ENCODE measurements around the gene BUB1B. TPM values are rescaled to one million over a fixed set of nuclear protein-coding genes. Genes with fewer than 3 reads are reported as not detected.
A peak's percentile ranks its signal among the peaks of the same experiment; 100 is the strongest.

BUB1B gene
- total and polyA plus RNA-seq, 9 of the 15 experiments (the other 6 are each of a cell fraction or from before 2014, with no cell fraction given) = 28.7 to 113 (median 82.2) TPM

DNA sequence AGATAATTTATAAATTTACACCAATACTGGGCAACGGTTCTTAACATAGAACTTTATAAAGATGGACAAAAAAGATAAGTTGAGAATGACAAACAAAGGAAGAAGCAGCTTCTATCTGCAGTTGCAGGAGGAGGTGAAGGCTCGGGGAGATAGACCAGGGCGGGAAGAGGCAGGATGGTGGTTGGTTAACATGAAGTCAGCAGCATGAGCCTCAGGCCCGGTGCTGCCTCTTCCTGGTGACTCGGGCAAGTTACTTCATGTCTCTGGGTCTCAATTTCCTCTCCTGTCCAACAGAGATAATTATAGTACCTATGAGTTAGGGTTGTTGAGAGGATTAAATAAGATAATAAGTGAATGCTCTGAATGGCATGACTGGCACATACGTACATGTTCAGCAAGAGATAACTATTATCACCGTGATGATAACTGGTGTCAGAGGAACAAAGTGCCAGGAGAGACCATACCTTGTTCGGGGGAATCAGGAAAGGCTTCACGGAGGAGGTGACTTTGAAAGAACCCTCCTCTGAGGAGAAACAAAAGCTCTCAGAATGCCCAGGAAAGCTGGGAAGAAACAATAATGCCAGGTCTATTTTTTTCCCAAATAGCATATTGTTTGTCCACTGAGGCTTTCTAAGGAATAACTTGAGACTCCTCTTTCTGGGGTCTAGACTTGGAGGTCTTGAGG, 82.4 kb downstream of the BUB1B start (continued):
- TF ChIP-seq, protein P1, sequence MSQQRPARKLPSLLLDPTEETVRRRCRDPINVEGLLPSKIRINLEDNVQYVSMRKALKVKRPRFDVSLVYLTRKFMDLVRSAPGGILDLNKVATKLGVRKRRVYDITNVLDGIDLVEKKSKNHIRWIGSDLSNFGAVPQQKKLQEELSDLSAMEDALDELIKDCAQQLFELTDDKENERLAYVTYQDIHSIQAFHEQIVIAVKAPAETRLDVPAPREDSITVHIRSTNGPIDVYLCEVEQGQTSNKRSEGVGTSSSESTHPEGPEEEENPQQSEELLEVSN (IDR thresholded peaks at IDR 0.05; ENCODE audit: borderline replicate concordance in 1 of 2, extremely low read depth in 1 of 2, insufficient read depth in 1 of 2, insufficient read length in 1 of 2, low read depth in 1 of 2, low read length in 1 of 2, poor library complexity in 1 of 2, severe bottlenecking in 1 of 2) = peak; percentile 80 to 94
- TF ChIP-seq TAL1 (IDR thresholded peaks at IDR 0.05) (peak; percentile 51; the same call in 1 of the 2 replicates), L3MBTL2 (IDR thresholded peaks at IDR 0.05) (peak; percentile 72), CBFA2T2 (conservative IDR thresholded peaks at IDR 0.05) (peak; percentile 66), ELF1 (tag; IDR thresholded peaks at IDR 0.05) (no peak), ZC3H8 (IDR thresholded peaks at IDR 0.05) (no peak), SETDB1 (IDR thresholded peaks at IDR 0.05; ENCODE audit: low read length) (no peak), PCBP2 (IDR thresholded peaks at IDR 0.05; ENCODE audit: low read depth, low read length, poor library complexity, severe bottlenecking) (no peak), RAD21 (CRISPR knock-in tag; conservative IDR thresholded peaks at IDR 0.05 in 1 of 2, IDR thresholded peaks at IDR 0.05 in 1 of 2) (peak in 1 of 2 experiments; percentile 12; a peak in 1 of 4 replicates), SREBF2 (CRISPR knock-in tag; IDR thresholded peaks at IDR 0.05) (no peak), ARID1B (IDR thresholded peaks at IDR 0.05) (peak; percentile 69), ZNF785 (CRISPR knock-in tag; IDR thresholded peaks at IDR 0.05) (no peak), NUFIP1 (IDR thresholded peaks at IDR 0.05; ENCODE audit: partially characterized antibody) (no peak), HDAC1 (IDR thresholded peaks at IDR 0.05) (no peak), TRIM28 (IDR thresholded peaks at IDR 0.05) (no peak)
- TF ChIP-seq, protein P2, sequence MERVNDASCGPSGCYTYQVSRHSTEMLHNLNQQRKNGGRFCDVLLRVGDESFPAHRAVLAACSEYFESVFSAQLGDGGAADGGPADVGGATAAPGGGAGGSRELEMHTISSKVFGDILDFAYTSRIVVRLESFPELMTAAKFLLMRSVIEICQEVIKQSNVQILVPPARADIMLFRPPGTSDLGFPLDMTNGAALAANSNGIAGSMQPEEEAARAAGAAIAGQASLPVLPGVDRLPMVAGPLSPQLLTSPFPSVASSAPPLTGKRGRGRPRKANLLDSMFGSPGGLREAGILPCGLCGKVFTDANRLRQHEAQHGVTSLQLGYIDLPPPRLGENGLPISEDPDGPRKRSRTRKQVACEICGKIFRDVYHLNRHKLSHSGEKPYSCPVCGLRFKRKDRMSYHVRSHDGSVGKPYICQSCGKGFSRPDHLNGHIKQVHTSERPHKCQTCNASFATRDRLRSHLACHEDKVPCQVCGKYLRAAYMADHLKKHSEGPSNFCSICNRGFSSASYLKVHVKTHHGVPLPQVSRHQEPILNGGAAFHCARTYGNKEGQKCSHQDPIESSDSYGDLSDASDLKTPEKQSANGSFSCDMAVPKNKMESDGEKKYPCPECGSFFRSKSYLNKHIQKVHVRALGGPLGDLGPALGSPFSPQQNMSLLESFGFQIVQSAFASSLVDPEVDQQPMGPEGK (CRISPR knock-in tag; IDR thresholded peaks at IDR 0.05; ENCODE audit: borderline replicate concordance) = no peak
- TF ChIP-seq, protein P3, sequence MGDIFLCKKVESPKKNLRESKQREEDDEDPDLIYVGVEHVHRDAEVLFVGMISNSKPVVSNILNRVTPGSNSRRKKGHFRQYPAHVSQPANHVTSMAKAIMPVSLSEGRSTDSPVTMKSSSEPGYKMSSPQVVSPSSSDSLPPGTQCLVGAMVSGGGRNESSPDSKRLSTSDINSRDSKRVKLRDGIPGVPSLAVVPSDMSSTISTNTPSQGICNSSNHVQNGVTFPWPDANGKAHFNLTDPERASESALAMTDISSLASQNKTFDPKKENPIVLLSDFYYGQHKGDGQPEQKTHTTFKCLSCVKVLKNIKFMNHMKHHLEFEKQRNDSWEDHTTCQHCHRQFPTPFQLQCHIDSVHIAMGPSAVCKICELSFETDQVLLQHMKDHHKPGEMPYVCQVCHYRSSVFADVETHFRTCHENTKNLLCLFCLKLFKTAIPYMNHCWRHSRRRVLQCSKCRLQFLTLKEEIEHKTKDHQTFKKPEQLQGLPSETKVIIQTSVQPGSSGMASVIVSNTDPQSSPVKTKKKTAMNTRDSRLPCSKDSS (IDR thresholded peaks at IDR 0.05; ENCODE audit: low read depth, partially characterized antibody) = no peak
- TF ChIP-seq, protein P4, sequence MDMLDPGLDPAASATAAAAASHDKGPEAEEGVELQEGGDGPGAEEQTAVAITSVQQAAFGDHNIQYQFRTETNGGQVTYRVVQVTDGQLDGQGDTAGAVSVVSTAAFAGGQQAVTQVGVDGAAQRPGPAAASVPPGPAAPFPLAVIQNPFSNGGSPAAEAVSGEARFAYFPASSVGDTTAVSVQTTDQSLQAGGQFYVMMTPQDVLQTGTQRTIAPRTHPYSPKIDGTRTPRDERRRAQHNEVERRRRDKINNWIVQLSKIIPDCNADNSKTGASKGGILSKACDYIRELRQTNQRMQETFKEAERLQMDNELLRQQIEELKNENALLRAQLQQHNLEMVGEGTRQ (CRISPR knock-in tag; IDR thresholded peaks at IDR 0.05) = no peak
- TF ChIP-seq, protein P5, sequence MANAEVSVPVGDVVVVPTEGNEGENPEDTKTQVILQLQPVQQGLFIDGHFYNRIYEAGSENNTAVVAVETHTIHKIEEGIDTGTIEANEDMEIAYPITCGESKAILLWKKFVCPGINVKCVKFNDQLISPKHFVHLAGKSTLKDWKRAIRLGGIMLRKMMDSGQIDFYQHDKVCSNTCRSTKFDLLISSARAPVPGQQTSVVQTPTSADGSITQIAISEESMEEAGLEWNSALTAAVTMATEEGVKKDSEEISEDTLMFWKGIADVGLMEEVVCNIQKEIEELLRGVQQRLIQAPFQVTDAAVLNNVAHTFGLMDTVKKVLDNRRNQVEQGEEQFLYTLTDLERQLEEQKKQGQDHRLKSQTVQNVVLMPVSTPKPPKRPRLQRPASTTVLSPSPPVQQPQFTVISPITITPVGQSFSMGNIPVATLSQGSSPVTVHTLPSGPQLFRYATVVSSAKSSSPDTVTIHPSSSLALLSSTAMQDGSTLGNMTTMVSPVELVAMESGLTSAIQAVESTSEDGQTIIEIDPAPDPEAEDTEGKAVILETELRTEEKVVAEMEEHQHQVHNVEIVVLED (CRISPR knock-in tag; IDR thresholded peaks at IDR 0.05) = no peak

Data from K562 (cell line).